AG10803 (cell line): Measurements from ENCODE around the gene THSD4.

Experiments used
- DNase-seq: peaks from one replicate; pipeline ENCODE4 v3.0.0; 2010; ENCODE audit warnings: low read depth
- H3K4me3 ChIP-seq: 2 replicates; pipeline ENCODE4 v1.5.1; 2011; ENCODE audit warnings: mild to moderate bottlenecking, low read length, control low read depth
- CTCF ChIP-seq: conservative IDR thresholded peaks from 2 replicates; pipeline ENCODE4 v1.5.1; 2011; ENCODE audit warnings: mild to moderate bottlenecking, low read length, control low read depth, inconsistent platforms

Gene THSD4

GRCh38 chr15:71682001-71682400 is 566.7 kb downstream of the THSD4 start:
- no peak for TF ChIP-seq CTCF
- H3K4me3 ChIP-seq, result no peak overlapping the region

GRCh38 chr15:71683411-71684274 is 568.4 kb downstream of the THSD4 start:
- no peak overlapping the region for H3K4me3 ChIP-seq
- no peak for TF ChIP-seq CTCF
- peak; percentile 45 for DNase-seq

More at GRCh38 chr15:71682001-71682400, 566.7 kb downstream of the THSD4 start:
- no peak for DNase-seq

GRCh38 chr15:71685420-71685993 is 570.2 kb downstream of the THSD4 start:
- DNase-seq, result peak; percentile 16
- no peak overlapping the region for H3K4me3 ChIP-seq

GRCh38 chr15:71686221-71687050 is 571.2 kb downstream of the THSD4 start:
- H3K4me3 ChIP-seq, result no peak overlapping the region
- no peak for TF ChIP-seq CTCF
- DNase-seq, result no peak

More at GRCh38 chr15:71685420-71685993, 570.2 kb downstream of the THSD4 start:
- no peak for TF ChIP-seq CTCF

GRCh38 chr15:71687902-71688508 is 572.7 kb downstream of the THSD4 start:
- H3K4me3 ChIP-seq, result no peak overlapping the region
- no peak for TF ChIP-seq CTCF
- DNase-seq, result no peak

- TF ChIP-seq CTCF, result no peak
- no peak overlapping the region for H3K4me3 ChIP-seq
- DNase-seq, result no peak
Measured at GRCh38 chr15:71688509-71689094, 573.3 kb downstream of the THSD4 start.
